HCEC 1CT (cell line): Measurements from ENCODE around the gene CCDC170.

Source experiments
- DNase-seq: peaks from one replicate; pipeline ENCODE4 v3.0.0-alpha.2; 2017

CCDC170 gene

DNA sequence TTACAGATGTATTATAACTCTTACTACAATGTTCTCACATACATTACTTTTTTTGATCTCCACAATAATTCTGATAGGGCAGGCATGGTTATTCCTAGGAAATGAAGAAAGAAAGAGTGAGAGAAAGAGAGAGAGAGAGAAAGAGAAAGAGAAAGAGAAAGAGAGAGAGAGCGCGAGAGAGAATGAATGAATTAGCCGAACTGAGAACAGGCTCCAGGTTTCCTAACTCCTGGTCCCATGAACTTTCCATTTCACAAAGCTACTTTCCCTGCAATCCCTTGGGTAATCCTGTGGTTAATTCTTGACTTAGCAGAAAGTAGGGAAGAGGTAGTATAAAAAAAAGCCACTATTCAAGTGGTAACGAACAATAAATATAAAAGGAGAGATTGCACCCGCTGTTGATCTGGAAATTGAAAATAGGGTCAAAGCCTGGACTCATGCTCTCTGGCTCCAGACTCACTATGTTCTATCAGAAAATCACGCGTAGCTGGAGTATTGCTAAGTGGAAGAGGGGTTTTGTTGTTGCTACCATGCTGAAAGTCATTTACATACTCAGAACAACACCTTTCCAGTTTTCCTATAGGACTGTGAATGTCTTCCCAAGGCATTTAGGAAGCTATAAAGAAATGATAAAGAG lies 131.2 kb downstream of the CCDC170 start:
- DNase-seq, result no peak

DNA sequence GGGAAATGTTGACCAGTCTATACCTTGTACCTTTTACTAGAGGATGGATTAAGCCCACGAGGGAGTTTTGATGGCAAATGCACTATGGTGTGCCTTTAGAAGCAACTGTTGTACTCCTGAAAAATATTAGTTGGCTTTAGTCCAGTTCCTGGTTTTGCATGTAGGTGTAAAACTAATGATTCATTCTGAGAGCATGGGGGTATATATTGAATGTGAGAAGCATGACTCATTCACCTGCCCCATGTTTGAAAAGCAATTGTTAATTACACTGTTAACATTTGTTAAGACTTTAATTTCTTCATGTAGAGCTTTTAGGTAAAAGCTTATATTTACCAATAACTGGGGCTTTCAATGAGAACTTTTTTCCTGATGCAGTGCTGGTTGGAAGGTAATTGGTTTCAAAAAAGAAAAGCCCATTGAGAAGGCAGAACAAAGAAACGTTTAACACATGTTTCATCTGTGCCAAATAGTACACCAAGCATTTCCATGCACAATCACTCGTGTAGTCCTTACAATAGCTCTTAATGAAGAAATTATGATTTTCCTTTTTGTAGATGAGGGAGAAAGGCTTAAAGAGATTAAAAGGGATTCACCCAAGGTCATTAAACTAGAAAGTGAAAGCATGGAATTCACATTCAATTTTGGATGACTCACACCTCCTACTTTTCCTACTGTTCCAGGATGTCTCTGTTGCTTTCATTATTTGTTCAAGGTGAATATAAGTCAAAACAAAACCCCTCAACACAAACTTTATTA lies 134.1 kb downstream of the CCDC170 start:
- no peak for DNase-seq

DNA sequence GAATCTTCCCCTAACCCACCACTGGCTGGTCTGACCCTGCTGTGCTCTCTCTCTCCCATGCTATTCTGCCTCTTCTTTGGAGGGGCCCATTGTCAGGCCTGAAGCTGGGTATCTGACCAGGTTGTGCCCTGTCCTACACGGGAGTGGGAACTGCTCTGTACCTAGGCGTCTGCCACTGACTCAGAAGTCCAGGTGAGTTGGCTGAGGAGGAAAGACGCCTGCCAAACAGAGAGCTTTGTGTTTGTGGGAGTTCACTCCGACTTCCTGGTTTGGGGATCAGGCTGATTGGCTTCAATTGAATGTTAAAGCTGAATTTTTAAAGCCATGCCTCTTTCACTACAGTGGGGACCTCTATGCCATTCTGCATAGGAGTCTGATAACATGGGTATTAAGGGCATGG lies 136.0 kb downstream of the CCDC170 start:
- DNase-seq, result no peak

GRCh38 chr6:151630387-151630786 lies 136.6 kb downstream of the CCDC170 start:
- DNase-seq, result no peak

DNA sequence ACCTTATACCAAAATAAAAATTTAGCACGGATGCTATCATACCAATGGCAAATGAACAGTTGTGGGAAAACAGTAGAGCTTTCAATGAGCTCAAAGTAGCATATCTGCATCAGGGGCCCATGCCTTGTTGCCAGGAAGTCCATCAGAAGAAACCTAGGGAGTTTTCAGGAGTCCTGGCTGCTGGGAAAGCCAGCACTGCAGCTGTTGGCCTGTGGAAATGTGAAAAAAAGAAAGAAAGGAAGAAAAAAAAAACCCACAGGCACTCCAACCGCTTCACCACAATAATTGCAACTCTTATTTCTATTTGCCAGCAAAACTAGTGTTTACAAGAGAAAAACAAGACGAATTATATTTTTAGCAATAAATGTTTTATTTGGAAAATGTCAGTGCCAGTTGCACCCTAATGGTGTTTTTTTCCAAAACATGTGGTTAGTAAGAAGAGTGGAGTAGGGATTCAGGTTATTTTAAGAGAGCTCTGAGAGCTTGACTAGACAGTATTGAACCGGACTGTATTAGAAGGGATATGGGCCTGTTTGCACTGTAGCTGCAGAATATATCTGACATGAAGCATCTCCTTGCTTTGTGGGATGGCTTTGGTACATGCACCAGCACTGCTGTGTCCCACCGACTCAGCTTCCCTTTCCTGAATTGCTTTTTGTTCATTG lies 137.3 kb downstream of the CCDC170 start:
- DNase-seq, result no peak

- no peak for DNase-seq
Measured at GRCh38 chr6:151632415-151632987, 138.7 kb downstream of the CCDC170 start.

- DNase-seq, result no peak
Measured at GRCh38 chr6:151633526-151634335, 139.9 kb downstream of the CCDC170 start.

GRCh38 chr6:151634336-151634720 lies 140.5 kb downstream of the CCDC170 start:
- no peak for DNase-seq

- no peak for DNase-seq
Measured at GRCh38 chr6:151635741-151636140, 141.9 kb downstream of the CCDC170 start.

DNA sequence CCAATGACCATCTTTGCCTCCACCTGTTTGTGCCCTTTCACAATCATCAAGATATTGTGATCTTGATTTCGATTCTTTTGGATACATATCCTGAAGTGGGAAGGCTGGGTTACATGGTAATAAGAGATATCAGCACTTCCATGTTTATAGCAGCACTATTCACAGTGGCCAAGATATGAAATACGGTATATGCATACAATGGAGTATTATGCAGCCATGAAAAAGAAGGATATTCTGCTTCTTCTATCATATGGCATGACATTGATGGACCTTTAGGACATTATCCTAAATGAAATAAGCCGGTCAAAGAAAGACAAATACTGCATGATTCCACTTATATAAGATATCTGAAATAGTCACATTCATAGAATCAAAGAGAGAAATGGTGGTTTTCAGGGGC lies 144.0 kb downstream of the CCDC170 start:
- DNase-seq, result no peak

DNA sequence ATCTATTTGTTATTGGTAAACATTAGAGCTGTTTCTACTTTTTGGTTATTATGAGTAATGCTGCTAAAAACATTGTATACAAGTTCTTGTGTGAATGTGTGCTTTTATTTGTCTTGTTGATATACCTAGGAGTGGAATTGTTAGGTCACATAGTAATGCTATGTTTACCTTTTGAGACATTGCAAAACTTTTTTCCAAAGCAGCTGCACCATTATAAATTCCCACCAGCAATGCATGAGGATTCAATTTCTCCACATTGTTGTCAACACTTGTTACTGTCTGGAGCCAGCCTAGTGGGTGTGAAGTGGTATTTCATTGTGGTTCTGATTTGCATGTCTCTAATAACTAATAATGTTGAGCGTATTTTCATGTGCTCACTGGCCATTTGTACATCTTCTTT lies 145.9 kb downstream of the CCDC170 start:
- no peak for DNase-seq

DNA sequence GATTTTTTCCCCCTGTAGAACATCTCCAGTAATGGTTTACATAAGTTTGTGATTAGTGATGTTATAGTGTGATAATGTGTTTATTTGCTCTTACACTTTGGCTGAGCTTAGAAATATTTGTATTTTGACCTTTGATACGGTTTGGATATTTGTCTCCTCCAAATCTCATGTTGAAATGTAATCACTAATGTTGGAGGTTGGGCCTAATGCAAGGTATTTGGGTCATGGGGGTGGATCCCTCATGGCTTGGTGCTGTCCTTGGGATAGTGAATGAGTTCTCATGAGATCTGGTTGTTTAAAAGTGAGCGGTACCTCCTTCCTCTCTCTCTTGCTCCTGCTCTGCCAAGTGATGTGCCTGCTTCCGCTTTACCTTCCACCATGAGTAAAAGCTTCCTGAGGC lies 147.2 kb downstream of the CCDC170 start:
- DNase-seq, result no peak

DNA sequence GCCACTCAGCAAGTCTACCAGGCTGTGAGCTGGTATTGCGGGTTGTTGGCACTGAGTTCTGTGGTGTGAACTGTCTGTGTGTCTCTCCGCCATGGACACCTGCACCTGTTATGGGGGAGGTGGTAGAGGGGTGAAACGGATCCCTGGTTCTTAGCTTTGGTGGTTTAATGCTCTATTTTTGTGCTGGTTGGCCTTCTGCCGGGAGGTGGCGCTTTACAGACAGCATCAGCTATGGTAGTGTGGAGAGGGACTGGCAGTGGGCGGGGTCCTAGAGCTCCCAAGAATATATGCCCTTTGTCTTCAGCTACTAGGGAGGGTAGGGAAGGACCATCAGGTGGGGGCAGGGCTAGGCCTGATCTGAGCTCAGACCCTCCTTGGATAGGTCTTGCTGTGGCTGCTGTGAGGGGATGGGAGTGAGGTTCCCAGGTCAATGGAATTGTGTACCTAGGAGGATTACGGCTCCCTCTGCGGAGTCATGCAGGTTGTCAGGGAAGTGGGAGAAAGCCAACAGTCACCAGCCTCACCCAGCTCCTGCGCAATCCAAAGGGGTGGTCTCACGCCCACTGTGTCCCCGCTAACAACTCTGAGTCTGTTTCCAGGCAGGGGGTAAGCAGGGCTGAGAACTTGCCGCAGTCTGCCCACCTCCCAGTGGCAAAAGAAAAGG lies 154.3 kb downstream of the CCDC170 start:
- no peak for DNase-seq

DNA sequence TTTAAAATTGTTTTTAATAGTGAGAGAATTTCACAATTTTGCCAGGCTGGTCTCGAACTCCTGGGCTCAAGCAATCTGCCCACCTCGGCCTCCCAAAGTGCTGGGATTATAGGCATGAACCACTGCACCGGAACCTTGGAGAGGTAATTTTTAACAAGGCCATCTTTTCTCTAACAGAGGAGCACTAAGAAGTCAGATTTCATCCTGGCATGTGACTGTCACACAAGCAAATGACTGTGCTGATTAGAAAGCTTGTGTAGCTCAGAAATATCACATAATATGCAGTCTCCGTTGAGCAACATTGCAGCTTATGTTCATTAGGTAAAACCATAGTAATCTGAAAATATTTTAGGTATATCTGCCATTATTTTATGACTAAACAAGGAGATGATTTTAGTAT lies 156.0 kb downstream of the CCDC170 start:
- no peak for DNase-seq

- DNase-seq, result no peak
Measured at GRCh38 chr6:151651639-151652038, 157.8 kb downstream of the CCDC170 start.

- DNase-seq, result no peak
Measured at GRCh38 chr6:151652325-151652724, 158.5 kb downstream of the CCDC170 start.

GRCh38 chr6:151655099-151655498 lies 161.3 kb downstream of the CCDC170 start:
- DNase-seq, result no peak

- no peak for DNase-seq
Measured at GRCh38 chr6:151656392-151656791, 162.6 kb downstream of the CCDC170 start.

DNA sequence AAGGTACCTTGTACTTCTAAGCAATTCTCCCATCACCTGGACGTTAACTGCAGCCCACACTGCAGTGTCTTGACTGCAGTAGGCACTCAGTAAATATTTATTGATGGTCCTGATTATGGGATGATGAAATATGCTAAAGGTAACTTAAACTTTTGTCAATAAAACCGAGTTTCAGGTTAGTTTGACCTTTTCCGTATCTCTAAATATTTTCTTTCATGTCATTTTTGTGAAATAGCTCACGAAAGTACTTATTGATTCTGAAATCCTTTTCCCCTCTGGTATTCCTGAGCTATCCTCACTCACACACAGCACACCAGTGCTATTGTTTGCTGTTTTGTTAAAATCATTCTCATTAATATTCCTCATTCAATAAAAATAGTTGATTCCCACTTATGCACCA lies 164.3 kb downstream of the CCDC170 start:
- no peak for DNase-seq

DNA sequence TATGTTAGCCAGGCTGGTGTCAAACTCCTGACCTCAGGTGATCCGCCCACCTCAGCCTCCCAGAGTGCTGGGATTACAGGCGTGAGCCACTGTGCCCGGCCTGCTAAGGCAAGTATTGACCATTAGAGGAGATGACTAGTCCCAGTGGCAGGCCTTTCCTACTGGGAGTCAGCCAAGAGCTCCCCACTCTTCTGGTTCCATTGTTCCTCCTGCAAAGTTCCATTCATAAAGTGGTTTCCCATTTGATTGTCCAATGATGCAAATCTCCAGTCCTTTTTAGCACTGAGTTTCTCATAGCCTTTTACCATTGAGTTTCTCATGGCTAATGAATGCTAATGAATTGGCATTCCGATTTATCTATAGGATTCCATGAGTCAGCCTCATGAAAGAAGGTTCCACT lies 165.4 kb downstream of the CCDC170 start:
- DNase-seq, result no peak

- DNase-seq, result no peak
Measured at GRCh38 chr6:151661509-151661908, 167.7 kb downstream of the CCDC170 start.

DNA sequence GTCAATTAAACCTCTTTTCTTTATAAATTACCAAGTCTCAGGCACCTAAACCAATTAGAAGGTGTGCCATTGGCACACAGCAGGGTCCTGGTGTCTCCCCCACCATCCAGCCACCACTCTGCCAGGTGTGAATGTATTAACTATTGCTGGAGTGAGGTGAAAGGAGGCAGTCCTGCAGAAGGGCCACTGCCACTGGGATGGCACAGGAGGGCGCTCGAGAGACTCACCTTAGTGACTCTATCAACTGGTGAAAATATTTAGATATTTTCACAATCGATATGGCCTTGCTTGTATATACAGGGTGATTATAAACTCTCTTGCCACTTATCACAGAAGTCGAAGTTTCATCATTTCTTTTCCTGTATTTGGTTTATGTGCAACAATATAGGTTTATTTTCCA lies 168.1 kb downstream of the CCDC170 start:
- DNase-seq, result no peak
